ENCODE measurements around the gene SCFD2. TPM values are rescaled to one million over a fixed set of nuclear protein-coding genes. Genes with fewer than 3 reads are reported as not detected.

Gene SCFD2
- total and polyA plus RNA-seq, 4 donors: 4.3 to 28.8 (median 7.4) TPM

GRCh38 chr4:52964011-52964410 is 401.9 kb downstream of the SCFD2 start:
- Histone ChIP-seq H3K36me3 (ENCODE audit: control insufficient read depth in 4 of 4, insufficient read depth in 3 of 4, low read depth in 1 of 4, low read length in 3 of 4) (no peaks in the 10 kb centered on the region), H3K9me3 (ENCODE audit: control insufficient read depth in 4 of 4, low read length in 3 of 4) (no peaks in the 10 kb centered on the region), H3K9ac (ENCODE audit: low read depth in 1 of 2, low read length in 2 of 2) (no peak overlapping the region), H3K4me1 (ENCODE audit: control insufficient read depth in 4 of 4, insufficient read depth in 4 of 4, low read length in 3 of 4) (peaks cover 0 to 3% (median 0%) of the 10 kb centered on the region in 4 donors), H3K4me3 (ENCODE audit: low read depth in 1 of 3, low read length in 3 of 3) (no peak overlapping the region), H3K27ac (ENCODE audit: low read depth in 1 of 2, low read length in 2 of 2) (no peak overlapping the region), H3K27me3 (ENCODE audit: control insufficient read depth in 4 of 4, insufficient read depth in 4 of 4, low read length in 3 of 4) (no peaks in the 10 kb centered on the region)
- TF ChIP-seq ATF3 (IDR thresholded peaks at IDR 0.05): no peak
- TF ChIP-seq RAD21 (IDR thresholded peaks at IDR 0.05): no peak
- TF ChIP-seq EGR1 (IDR thresholded peaks at IDR 0.05; ENCODE audit: low read depth in 2 of 2): no peak
- no peak for TF ChIP-seq SP1 (IDR thresholded peaks at IDR 0.05)
- TF ChIP-seq YY1 (IDR thresholded peaks at IDR 0.05): no peak
- TF ChIP-seq FOXA1 (IDR thresholded peaks at IDR 0.05): no peak
- no peak for TF ChIP-seq FOXA2 (IDR thresholded peaks at IDR 0.05)
- no peak for TF ChIP-seq ZBTB33 (IDR thresholded peaks at IDR 0.05)
- no peak for TF ChIP-seq MAX (IDR thresholded peaks at IDR 0.05)
- TF ChIP-seq TAF1 (conservative IDR thresholded peaks at IDR 0.05): no peak
- TF ChIP-seq CTCF (IDR thresholded peaks at IDR 0.05; ENCODE audit: low read depth, low read length, missing input control): no peak
- TF ChIP-seq HNF4A (conservative IDR thresholded peaks at IDR 0.05): no peak
- no peak for TF ChIP-seq GABPA (IDR thresholded peaks at IDR 0.05 in 1 of 2, conservative IDR thresholded peaks at IDR 0.05 in 1 of 2)
- no peak for TF ChIP-seq JUND (IDR thresholded peaks at IDR 0.05)
- no peak for TF ChIP-seq NR2F2 (IDR thresholded peaks at IDR 0.05)
- TF ChIP-seq REST (IDR thresholded peaks at IDR 0.05): no peak
- TF ChIP-seq RXRA (IDR thresholded peaks at IDR 0.05): no peak
- DNase-seq (ENCODE audit: low spot score): no peak

- no peak overlapping the region for H3K27ac ChIP-seq (ENCODE audit: low read depth in 1 of 2, low read length in 2 of 2)
- no peak for DNase-seq (ENCODE audit: low spot score)
- WGBS: 88% methylated on average over 3 of the region's 3 CpGs
- TF ChIP-seq HNF4G (IDR thresholded peaks at IDR 0.05): no peak
- TF ChIP-seq MAX (IDR thresholded peaks at IDR 0.05): no peak
- TF ChIP-seq CTCF (IDR thresholded peaks at IDR 0.05; ENCODE audit: low read depth, low read length, missing input control): no peak
- TF ChIP-seq TAF1 (conservative IDR thresholded peaks at IDR 0.05): no peak
- TF ChIP-seq YY1 (IDR thresholded peaks at IDR 0.05): no peak
- no peak for TF ChIP-seq HNF4A (conservative IDR thresholded peaks at IDR 0.05)
- no peak for TF ChIP-seq SP1 (IDR thresholded peaks at IDR 0.05)
- no peak for TF ChIP-seq EGR1 (IDR thresholded peaks at IDR 0.05; ENCODE audit: low read depth in 2 of 2)
- no peak for TF ChIP-seq FOXA1 (IDR thresholded peaks at IDR 0.05)
- TF ChIP-seq RXRA (IDR thresholded peaks at IDR 0.05): no peak
- TF ChIP-seq GABPA (IDR thresholded peaks at IDR 0.05 in 1 of 2, conservative IDR thresholded peaks at IDR 0.05 in 1 of 2): no peak
- TF ChIP-seq ATF3 (IDR thresholded peaks at IDR 0.05): no peak
- no peak for TF ChIP-seq FOXA2 (IDR thresholded peaks at IDR 0.05)
Observed at GRCh38 chr4:52962721-52963120, 403.1 kb downstream of the SCFD2 start.

More at GRCh38 chr4:52962721-52963120, 403.1 kb downstream of the SCFD2 start:
- peaks cover 0 to 3% (median 0%) of the 10 kb centered on the region in 4 donors for H3K4me1 ChIP-seq (ENCODE audit: control insufficient read depth in 4 of 4, insufficient read depth in 4 of 4, low read length in 3 of 4)
- no peaks in the 10 kb centered on the region for H3K36me3 ChIP-seq (ENCODE audit: control insufficient read depth in 4 of 4, insufficient read depth in 3 of 4, low read depth in 1 of 4, low read length in 3 of 4)
- H3K4me3 ChIP-seq (ENCODE audit: low read depth in 1 of 3, low read length in 3 of 3): no peak overlapping the region
- no peaks in the 10 kb centered on the region for H3K27me3 ChIP-seq (ENCODE audit: control insufficient read depth in 4 of 4, insufficient read depth in 4 of 4, low read length in 3 of 4)
- no peak overlapping the region for H3K9ac ChIP-seq (ENCODE audit: low read depth in 1 of 2, low read length in 2 of 2)
- H3K9me3 ChIP-seq (ENCODE audit: control insufficient read depth in 4 of 4, low read length in 3 of 4): no peaks in the 10 kb centered on the region
